ENCODE data around the gene SHBG. TPM values are rescaled to one million over a fixed set of nuclear protein-coding genes. Genes with fewer than 3 reads are reported as not detected.

Gene SHBG
- total RNA-seq, 2 experiments from 2014 or later: 0.53 TPM; not detected in 1

GRCh38 chr17:7632492-7632894, 2.6 kb downstream of the SHBG start:
- TF ChIP-seq EZH2phosphoT487 (IDR thresholded peaks at IDR 0.05; ENCODE audit: borderline replicate concordance, low read depth, low read length) (no peak), CTCF (conservative IDR thresholded peaks at IDR 0.05; ENCODE audit: low read length) (peak; percentile 78)
- H3K27ac ChIP-seq (ENCODE audit: low read depth, low read length, poor library complexity, severe bottlenecking): no peak overlapping the region
- no TSS peak for BruUV-seq (replicated peaks)
- H3K9me2 ChIP-seq (ENCODE audit: insufficient read depth, low read length): no peaks in the 10 kb centered on the region
- POLR2A ChIA-PET: interaction anchor here (0.7 kb wide), 1 partner anchor 55 kb away, joined by 3 read pairs; no protein-coding TSS in a partner anchor
- DNase-seq (ENCODE audit: low spot score): peak; percentile 62
- H3K9me3 ChIP-seq (ENCODE audit: low read length): no peaks in the 10 kb centered on the region
- H3K4me1 ChIP-seq (ENCODE audit: insufficient read depth, low read length, poor library complexity, severe bottlenecking): no peaks in the 10 kb centered on the region
- H4K20me1 ChIP-seq (ENCODE audit: insufficient read depth, low read length): no peaks in the 10 kb centered on the region
- H3K4me3 ChIP-seq (ENCODE audit: low read depth, low read length, poor library complexity, severe bottlenecking): no peak overlapping the region
- H3K36me3 ChIP-seq (ENCODE audit: insufficient read depth, low read length): no peaks in the 10 kb centered on the region
- H3K79me2 ChIP-seq (ENCODE audit: insufficient read depth, low read depth, low read length): no peaks in the 10 kb centered on the region
- no peak overlapping the region for H3K4me2 ChIP-seq (ENCODE audit: low read length)
- H2AFZ ChIP-seq (ENCODE audit: low read length): peak overlapping the region; percentile 29; the same call in 1 of the 2 replicates
- CTCF ChIA-PET (ENCODE audit: unreplicated experiment): no interaction called here
- intact Hi-C loops (cut with micrococcal nuclease; ENCODE audit: unreplicated experiment): loop anchor here (10.0 kb wide), 1 partner anchor 152 kb away; no protein-coding TSS in a partner anchor

DNA sequence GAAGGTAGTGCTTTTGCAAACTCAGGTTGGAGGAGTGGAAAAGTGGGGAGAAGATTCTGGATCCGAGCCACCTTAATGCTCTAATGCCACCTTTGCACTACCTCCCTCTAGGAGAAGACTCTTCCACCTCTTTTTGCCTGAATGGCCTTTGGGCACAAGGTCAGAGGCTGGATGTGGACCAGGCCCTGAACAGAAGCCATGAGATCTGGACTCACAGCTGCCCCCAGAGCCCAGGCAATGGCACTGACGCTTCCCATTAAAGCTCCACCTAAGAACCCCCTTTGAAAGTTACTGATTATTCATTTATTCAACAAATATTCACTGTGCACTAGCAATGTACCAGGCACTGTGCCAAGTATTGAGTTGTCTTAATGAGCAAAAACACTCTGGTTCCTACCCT, 3.2 kb downstream of the SHBG start:
- H3K4me2 ChIP-seq (ENCODE audit: low read length): no peak overlapping the region
- no peaks in the 10 kb centered on the region for H3K9me3 ChIP-seq (ENCODE audit: low read length)
- TF ChIP-seq CTCF (conservative IDR thresholded peaks at IDR 0.05; ENCODE audit: low read length) (peak; percentile 10; the same call in 1 of the 2 replicates), EZH2phosphoT487 (IDR thresholded peaks at IDR 0.05; ENCODE audit: borderline replicate concordance, low read depth, low read length) (no peak)

DNA sequence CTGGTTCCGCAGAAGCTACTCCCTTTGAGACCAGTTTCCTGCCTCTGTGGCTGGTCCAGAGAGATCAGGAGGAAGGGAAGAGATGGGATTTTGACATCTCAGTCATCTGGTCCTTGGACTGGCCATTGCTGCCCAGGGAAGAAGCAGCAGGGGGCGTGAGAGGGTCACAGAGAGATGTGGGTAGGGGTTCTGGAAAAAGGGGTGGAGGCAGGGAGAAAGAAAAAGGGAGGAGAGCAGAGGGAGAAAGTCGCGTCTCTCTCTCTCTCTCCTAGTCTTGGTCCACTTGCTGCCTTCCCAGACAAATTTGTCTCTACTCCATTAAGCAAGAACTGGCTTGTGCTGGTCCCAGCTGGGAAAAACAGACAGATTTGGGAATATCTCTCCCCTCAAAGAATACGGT, 4.4 kb downstream of the SHBG start:
- Histone ChIP-seq H3K4me3 (ENCODE audit: low read depth, low read length, poor library complexity, severe bottlenecking) (no peak overlapping the region), H3K36me3 (ENCODE audit: insufficient read depth, low read length) (no peaks in the 10 kb centered on the region), H3K9me3 (ENCODE audit: low read length) (no peaks in the 10 kb centered on the region), H4K20me1 (ENCODE audit: insufficient read depth, low read length) (no peaks in the 10 kb centered on the region), H3K4me1 (ENCODE audit: insufficient read depth, low read length, poor library complexity, severe bottlenecking) (no peaks in the 10 kb centered on the region), H3K9me2 (ENCODE audit: insufficient read depth, low read length) (no peaks in the 10 kb centered on the region), H2AFZ (ENCODE audit: low read length) (no peak overlapping the region), H3K79me2 (ENCODE audit: insufficient read depth, low read depth, low read length) (no peaks in the 10 kb centered on the region), H3K27ac (ENCODE audit: low read depth, low read length, poor library complexity, severe bottlenecking) (no peak overlapping the region), H3K4me2 (ENCODE audit: low read length) (no peak overlapping the region)
- CTCF ChIA-PET (ENCODE audit: unreplicated experiment): no interaction called here
- intact Hi-C loops (cut with micrococcal nuclease; ENCODE audit: unreplicated experiment): loop anchor here (1.0 to 10.0 kb wide), 2 partner anchors 54 to 150 kb away; partner anchors contain the start of gene WRAP53
- no peak for DNase-seq (ENCODE audit: low spot score)
- POLR2A ChIA-PET: interaction anchor here (1.5 kb wide), 1 partner anchor 20 kb away, joined by 3 read pairs; no protein-coding TSS in a partner anchor
- TF ChIP-seq EZH2phosphoT487 (IDR thresholded peaks at IDR 0.05; ENCODE audit: borderline replicate concordance, low read depth, low read length) (no peak), CTCF (conservative IDR thresholded peaks at IDR 0.05; ENCODE audit: low read length) (peak; percentile 42; the same call in 1 of the 2 replicates)
- BruUV-seq (replicated peaks): no TSS peak

More for the DNA sequence above, 3.2 kb downstream of the SHBG start:
- intact Hi-C loops (cut with micrococcal nuclease; ENCODE audit: unreplicated experiment): loop anchor here (10.0 kb wide), 1 partner anchor 152 kb away; no protein-coding TSS in a partner anchor
- Histone ChIP-seq H3K4me3 (ENCODE audit: low read depth, low read length, poor library complexity, severe bottlenecking) (no peak overlapping the region), H3K79me2 (ENCODE audit: insufficient read depth, low read depth, low read length) (no peaks in the 10 kb centered on the region), H4K20me1 (ENCODE audit: insufficient read depth, low read length) (no peaks in the 10 kb centered on the region), H2AFZ (ENCODE audit: low read length) (no peak overlapping the region), H3K36me3 (ENCODE audit: insufficient read depth, low read length) (no peaks in the 10 kb centered on the region), H3K27ac (ENCODE audit: low read depth, low read length, poor library complexity, severe bottlenecking) (no peak overlapping the region), H3K9me2 (ENCODE audit: insufficient read depth, low read length) (no peaks in the 10 kb centered on the region), H3K4me1 (ENCODE audit: insufficient read depth, low read length, poor library complexity, severe bottlenecking) (no peaks in the 10 kb centered on the region)
- POLR2A ChIA-PET: interaction anchor here (0.7 kb wide), 1 partner anchor 55 kb away, joined by 3 read pairs; no protein-coding TSS in a partner anchor
- CTCF ChIA-PET (ENCODE audit: unreplicated experiment): no interaction called here
- no TSS peak for BruUV-seq (replicated peaks)
- no peak for DNase-seq (ENCODE audit: low spot score)
